Motor neuron (in vitro differentiated cells): ENCODE data around the gene PPT1. TPM values are rescaled to one million over a fixed set of nuclear protein-coding genes. Genes with fewer than 3 reads are reported as not detected.

Experiments
- ATAC-seq, 8 experiments: fragments of 200-7000 bp; cut with Tn5 transposase; replicated peaks in 6 of 8; 2 replicates each; pipeline ENCODE4 v1.8.0; 2021; ENCODE audit warnings: mild to moderate bottlenecking in 8 of 8, moderate library complexity in 8 of 8
- H3K27ac ChIP-seq, 2 donors: fragments of 250-450 bp; sonication (Bioruptor Pico); 2 replicates each; pipeline ENCODE4 v1.9.0; 2021; ENCODE audit warnings: antibody characterized with exemption in 2 of 2, mild to moderate bottlenecking in 2 of 2, moderate library complexity in 1 of 2
- H3K4me1 ChIP-seq, 2 donors: fragments of 250-450 bp; sonication (Bioruptor Pico); replicated peaks in 1 of 2; 2 replicates each; pipeline ENCODE4 v1.6.1; 2021; ENCODE audit warnings: antibody characterized with exemption in 2 of 2, mild to moderate bottlenecking in 2 of 2, moderate library complexity in 1 of 2
- H3K4me3 ChIP-seq, 5 donors: fragments of 250-450 bp; sonication (Bioruptor Pico); 2 replicates each; pipeline ENCODE4 v1.9.0; 2021; ENCODE audit warnings: antibody characterized with exemption in 5 of 5, mild to moderate bottlenecking in 5 of 5, moderate library complexity in 4 of 5
- WGBS, 10 experiments: fragments of 450-650 bp; shearing (Covaris generic); methylation state at CpG; one replicate each; pipeline ENCODE4 v1.0.0; 2022; 5-methylcytosine and 5-hydroxymethylcytosine counted together
- in situ Hi-C, 9 experiments: fragments of 400-800 bp; cut with MboI; loops; one replicate each; pipeline ENCODE4 v1.15.0; 2021; ENCODE audit warnings: low sequenced_read_pairs in 9 of 9, low pct_unique_long_range_greater_than_20kb in 2 of 9; ENCODE audit not compliant: unreplicated experiment in 9 of 9
- total RNA-seq, 8 experiments: library from RNA; unstranded; fragments of 300-600 nt; gene quantifications; 2 replicates each; pipeline versions ENCODE4 v1.2.3 to v1.2.4, GENCODE V29; 2022

PPT1 gene
- total RNA-seq, 8 experiments from 2014 or later, result 46.3 to 106 (median 65.8) TPM

DNA sequence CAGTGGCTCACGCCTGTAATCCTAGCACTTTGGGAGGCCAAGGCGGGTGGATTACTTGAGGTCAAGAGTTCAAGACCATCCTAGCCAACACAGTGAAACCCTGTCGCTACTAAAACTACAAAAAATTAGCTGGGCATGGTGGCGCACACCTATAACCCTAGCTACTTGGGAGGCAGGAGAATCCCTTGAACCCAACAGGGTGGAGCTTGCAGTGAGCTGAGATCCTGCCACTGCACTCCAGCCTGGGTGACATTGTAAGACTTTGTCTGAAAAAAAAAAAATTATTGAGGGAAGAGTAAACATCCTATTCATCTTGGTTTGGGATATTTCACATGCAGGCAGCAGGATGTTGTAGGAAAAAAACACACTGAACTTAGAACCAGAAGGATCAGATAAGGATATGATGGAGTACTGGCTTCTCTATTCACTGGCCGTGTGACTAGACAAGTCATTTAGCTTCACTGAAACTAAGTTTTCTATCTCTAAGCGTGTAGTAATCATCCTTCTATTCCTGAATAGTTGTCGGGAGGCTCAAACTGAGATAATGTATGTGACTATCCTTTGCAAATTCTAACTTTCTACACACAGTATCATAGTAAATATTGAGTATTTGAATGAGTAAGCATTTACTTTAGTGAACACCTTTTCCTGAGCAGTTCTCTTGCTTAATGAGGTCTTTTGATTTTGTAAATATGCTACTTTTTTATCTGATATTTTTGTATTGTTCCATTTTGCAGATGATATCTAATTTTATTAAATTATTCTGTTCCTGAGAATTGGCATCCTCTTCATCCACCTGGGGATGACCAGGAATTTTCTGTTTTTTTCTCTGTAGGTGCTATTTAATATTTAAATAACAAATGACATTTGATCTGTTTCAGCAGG, 38.4 kb downstream of the PPT1 start:
- Histone ChIP-seq H3K27ac (no peak overlapping the region), H3K4me3 (no peak overlapping the region), H3K4me1 (no peaks in the 10 kb centered on the region)
- no peak for ATAC-seq
- in situ Hi-C loops, result no loop called here
- 71 to 100% (median 91%) methylated on average over 1 to 7 of the region's 7 CpGs; no CpG with 5 or more reads in 1 of the 10 experiments for WGBS, 10 experiments

DNA sequence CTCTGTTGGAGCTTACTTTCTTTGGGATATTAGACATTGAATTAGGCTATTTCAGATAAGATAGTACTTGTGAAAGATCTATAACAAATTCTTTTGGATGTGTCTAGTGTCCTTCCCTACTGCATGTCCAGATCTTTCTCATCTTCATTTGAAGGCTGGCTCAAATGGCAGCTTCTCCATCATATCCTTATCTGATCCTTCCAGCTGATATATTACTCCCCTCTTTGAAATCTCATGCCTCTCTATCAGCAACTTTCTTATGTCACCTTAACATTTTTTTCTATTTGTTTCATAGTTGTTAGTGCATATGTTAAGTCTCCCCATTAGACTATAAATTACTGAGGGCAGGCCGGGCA, 39.0 kb downstream of the PPT1 start:
- no peak for ATAC-seq
- H3K4me3 ChIP-seq, result no peak overlapping the region
- no peaks in the 10 kb centered on the region for H3K4me1 ChIP-seq
- in situ Hi-C loops, result no loop called here
- WGBS, 10 experiments, result 40 to 100% (median 88%) methylated on average over 1 of the region's 1 CpG; no CpG with 5 or more reads in 5 of the 10 experiments
- no peak overlapping the region for H3K27ac ChIP-seq

DNA sequence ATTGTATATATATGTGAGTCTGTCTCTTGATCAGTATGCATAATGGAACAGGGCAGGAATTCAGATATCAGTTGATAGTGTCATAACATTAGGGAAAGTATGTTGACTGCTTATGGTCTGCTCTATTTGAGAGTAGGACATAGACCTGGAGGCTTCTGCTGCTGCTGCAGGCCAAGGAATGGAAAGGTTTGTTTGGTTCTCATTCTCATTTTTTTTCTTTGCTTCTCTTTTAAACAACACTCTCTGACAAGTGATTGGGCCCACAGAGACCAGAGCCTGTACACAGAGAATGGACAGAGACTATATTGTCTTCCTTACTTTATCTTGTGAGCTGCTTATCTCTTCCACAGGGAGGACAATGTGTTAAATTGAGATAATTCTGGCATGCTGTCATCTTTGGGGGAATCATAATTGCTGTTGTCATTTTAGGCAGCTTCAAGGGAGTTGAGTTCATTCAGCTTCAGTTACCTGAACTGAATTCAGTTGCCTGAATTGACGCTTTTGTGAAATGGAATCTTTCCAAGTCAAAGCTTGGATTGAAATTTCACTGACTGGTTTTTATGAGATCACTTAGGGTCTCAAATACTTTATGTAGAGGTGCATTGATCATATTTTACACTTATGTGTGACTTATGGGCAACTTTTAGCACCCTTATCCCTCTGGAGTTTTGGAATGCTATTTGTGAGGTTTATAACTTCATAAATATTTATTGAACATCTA, 39.6 kb downstream of the PPT1 start:
- in situ Hi-C loops, result no loop called here
- no peak overlapping the region for H3K4me3 ChIP-seq
- H3K27ac ChIP-seq, result no peak overlapping the region
- 91 to 100% (median 100%) methylated on average over 1 of the region's 1 CpG; no CpG with 5 or more reads in 5 of the 10 experiments for WGBS, 10 experiments
- no peaks in the 10 kb centered on the region for H3K4me1 ChIP-seq
- no peak for ATAC-seq

DNA sequence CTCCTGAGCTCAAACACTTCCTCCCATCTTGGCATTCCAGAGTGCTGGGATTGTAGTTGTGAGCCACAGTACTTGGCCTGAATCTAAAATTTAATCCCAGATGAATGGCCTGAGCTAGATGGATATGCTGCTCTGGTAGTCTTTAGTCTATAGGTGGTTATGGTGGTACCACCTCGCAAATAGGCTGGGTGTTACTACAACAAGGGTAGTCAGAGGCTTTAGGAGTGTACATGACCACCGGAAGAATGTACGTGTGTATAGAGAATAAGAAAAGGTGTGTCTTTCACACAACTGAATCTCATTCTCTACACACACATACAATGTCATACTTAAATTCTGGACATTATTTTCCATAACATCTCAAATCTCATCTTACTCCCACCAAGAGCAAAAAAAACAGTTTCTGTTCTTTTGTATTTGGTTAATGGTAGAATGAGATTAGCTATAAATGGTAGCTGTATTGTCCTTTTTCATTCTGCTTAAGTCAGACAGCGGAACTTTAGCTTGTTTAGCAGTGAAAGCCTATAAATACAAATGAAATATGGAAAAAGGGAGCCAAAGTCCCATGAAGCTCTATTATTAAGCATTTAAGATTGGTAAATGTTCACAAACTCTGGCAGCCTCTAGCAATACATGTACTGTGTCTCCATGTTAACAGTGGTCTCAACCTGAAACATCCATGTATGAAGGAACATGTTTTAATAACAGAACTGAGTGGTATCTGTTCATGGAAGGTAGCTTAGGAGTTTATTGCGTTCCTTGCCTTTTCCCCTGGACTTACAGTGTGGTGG, 40.3 kb downstream of the PPT1 start:
- H3K4me3 ChIP-seq, result no peak overlapping the region
- WGBS, 10 experiments, result 90 to 100% (median 100%) methylated on average over 2 to 5 of the region's 5 CpGs; no CpG with 5 or more reads in 1 of the 10 experiments
- H3K4me1 ChIP-seq, result no peaks in the 10 kb centered on the region
- in situ Hi-C loops, result no loop called here
- no peak overlapping the region for H3K27ac ChIP-seq
- ATAC-seq, result no peak

DNA sequence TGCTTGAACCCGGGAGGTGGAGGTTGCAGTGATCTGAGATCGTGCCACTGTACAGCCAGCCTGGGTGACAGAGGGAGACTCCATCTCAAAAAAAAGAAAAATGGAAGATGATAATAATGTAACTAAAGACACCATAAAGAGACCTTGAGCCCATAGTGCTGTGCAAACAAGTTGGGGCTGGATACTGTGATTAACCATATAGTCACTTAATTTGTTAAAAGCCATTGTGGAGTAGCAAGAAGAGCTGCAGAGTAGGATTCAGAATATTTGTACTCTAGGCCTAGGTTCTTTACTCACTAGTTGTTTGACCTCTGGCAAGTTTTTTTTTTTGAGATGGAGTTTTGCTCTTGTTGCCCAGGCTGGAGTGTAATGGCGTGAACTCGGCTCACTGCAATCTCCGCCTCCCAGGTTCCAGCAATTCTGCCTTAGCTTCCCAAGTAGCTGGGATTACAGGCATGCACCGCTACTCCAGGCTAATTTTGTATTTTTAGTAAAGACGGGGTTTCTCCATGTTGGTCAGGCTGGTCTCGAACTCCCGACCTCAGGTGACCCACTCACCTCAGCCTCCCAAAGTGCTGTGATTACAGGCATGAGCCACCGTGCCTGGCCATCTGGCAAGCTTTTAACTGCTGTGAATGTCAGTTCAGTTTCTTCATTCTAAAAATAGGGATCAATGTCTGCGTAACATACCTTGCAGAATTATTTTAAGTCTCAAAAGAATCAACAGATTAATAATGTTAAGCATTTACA, 43.7 kb downstream of the PPT1 start:
- in situ Hi-C loops, result no loop called here
- 88 to 100% (median 97%) methylated on average over 2 to 10 of the region's 11 CpGs; no CpG with 5 or more reads in 3 of the 10 experiments for WGBS, 10 experiments

DNA sequence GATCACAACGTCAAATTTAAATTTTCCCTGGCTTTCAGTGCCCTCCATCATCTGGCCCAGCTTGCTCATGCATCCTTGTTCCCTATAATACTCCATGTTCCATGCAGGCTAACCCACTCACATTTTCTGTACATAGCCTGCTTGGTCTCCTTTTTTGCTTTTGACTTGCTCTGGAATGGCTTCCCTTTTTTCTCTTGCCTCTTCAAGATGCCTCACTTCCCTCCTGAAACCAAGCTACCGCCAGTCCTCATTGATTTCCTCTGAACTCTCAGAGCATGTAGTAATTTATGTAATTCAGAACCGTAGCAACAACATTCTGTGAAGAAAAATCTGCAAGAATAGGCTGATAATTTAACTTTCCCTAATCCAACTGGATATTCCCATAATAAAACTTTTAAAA, 46.2 kb downstream of the PPT1 start:
- no peak for ATAC-seq
- in situ Hi-C loops, result no loop called here
- Histone ChIP-seq H3K4me3 (no peak overlapping the region), H3K4me1 (no peaks in the 10 kb centered on the region), H3K27ac (no peak overlapping the region)
- WGBS, 10 experiments, result 71 to 100% (median 97%) methylated on average over 1 to 3 of the region's 3 CpGs; no CpG with 5 or more reads in 1 of the 10 experiments

More for the DNA sequence above, 43.7 kb downstream of the PPT1 start:
- H3K4me3 ChIP-seq, result no peak overlapping the region
- no peak overlapping the region for H3K27ac ChIP-seq
- no peaks in the 10 kb centered on the region for H3K4me1 ChIP-seq
- no peak for ATAC-seq

DNA sequence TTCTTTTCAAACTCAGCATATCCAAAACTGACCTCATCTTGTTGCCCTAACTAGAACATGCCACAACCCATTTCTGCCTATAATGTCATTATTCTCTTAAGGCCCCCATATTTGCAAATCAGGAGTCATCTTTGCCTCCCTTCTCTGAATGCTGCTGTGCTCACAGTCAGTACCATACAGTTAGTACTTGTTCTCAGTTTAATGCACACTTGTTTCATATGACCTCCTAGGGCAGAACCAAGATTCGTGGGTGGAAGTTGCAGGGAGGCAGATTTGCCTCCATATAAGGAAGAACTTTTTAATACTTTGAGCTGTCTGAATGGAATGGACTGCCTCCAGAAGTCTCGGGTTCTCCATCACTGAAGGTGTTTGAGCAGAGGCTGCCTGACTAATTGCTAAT, 47.3 kb downstream of the PPT1 start:
- peak in 2 of 8 experiments; percentile 39 to 69 for ATAC-seq
- WGBS, 10 experiments, result 20 to 100% (median 79%) methylated on average over 1 to 2 of the region's 2 CpGs; no CpG with 5 or more reads in 3 of the 10 experiments
- H3K4me3 ChIP-seq, result no peak overlapping the region
- in situ Hi-C loops, result no loop called here
- H3K27ac ChIP-seq, result no peak overlapping the region
- H3K4me1 ChIP-seq, result no peaks in the 10 kb centered on the region

DNA sequence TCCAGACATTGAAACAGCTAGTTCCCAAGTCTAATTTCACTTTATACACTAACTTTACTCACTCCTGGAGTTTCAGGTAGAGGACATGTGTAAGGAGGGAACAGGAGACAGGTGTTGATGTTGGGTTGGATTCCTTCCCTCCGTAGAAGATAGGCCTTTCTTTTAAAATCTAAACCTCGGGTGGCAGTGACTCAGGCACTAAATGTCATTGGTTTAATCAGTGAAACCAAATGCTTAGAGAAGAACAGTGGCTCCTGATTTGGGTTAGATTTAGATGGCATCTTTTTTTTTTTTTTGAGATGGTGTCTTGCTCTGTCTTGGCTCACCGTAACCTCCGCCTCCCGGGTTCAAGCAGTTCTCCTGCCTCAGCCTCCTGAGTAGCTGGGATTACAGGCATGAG, 49.3 kb downstream of the PPT1 start:
- Histone ChIP-seq H3K27ac (no peak overlapping the region), H3K4me1 (no peaks in the 10 kb centered on the region), H3K4me3 (no peak overlapping the region)
- WGBS, 10 experiments, result 40 to 100% (median 92%) methylated on average over 1 to 5 of the region's 5 CpGs; no CpG with 5 or more reads in 4 of the 10 experiments
- no peak for ATAC-seq
- in situ Hi-C loops, result no loop called here

DNA sequence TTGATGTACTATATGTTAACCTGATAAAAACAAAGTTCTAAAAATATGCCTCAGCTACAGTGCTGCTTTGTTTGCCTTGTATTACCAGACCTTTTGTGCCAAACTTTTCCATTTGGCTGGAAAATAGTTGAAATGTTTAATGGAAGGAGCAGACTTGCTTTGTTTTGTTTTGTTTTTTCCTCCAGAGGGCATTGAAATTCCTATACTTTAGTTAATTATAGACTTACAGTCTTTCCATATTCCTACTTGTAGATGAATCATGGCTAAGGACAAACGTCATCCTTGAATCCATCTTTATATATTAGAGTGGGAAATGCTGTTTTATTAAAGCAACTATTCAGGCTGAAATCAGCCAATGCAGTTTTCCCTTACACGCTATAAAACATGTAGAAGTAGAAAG, 49.8 kb downstream of the PPT1 start:
- WGBS, 10 experiments, result 50 to 90% (median 63%) methylated on average over 2 of the region's 2 CpGs; no CpG with 5 or more reads in 1 of the 10 experiments
- in situ Hi-C loops, result no loop called here
- ATAC-seq, result no peak
- Histone ChIP-seq H3K4me1 (peaks cover 0 to under 1% of the 10 kb centered on the region in 2 donors), H3K27ac (no peak overlapping the region), H3K4me3 (no peak overlapping the region)

DNA sequence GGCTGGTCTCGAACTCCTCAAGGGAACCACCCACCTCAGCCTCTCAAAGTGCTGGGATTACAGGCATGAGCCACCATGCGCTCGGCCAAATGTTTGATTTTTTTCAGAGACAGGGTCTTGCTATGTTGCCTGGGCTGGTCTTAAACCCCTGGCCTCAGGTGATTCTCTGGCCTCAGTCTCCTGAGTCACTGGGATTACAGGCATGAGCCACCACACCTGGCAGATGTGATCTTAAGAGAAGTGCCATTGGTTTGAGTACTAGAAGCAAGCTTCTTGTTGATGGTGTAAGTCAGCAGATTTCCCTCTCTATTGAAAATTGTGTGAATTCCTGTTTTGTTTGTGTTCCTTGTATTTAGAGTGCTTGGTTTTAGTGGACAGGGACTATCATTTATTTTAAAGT, 51.3 kb downstream of the PPT1 start:
- no peak overlapping the region for H3K27ac ChIP-seq
- in situ Hi-C loops, result no loop called here
- peaks cover 9 to 11% of the 10 kb centered on the region in 2 donors for H3K4me1 ChIP-seq
- H3K4me3 ChIP-seq, result no peak overlapping the region
- 100% methylated on average over 1 to 3 of the region's 3 CpGs; no CpG with 5 or more reads in 6 of the 10 experiments for WGBS, 10 experiments
- ATAC-seq, result no peak

DNA sequence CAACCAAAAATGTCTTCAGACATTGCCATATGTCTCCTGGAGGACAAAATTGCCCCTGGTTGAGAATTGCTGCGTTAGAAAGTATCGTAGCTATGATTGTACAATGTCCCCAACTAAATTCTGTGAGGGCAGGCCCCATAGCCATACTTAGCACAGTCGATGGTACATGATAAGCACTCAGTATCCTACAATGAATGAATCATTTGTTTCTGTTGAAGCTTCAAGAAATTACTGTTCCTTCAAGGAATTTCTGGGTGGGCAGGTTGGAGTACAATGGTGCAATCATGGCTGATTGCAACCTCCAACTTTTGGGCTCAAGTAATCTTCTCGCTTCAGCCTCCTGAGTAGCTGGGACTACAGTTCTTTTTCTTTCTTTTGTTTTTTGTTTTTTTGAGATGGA, 51.9 kb downstream of the PPT1 start:
- Histone ChIP-seq H3K4me1 (peaks cover 9 to 11% of the 10 kb centered on the region in 2 donors), H3K4me3 (no peak overlapping the region), H3K27ac (no peak overlapping the region)
- in situ Hi-C loops, result no loop called here
- 84 to 100% (median 100%) methylated on average over 1 to 4 of the region's 4 CpGs; no CpG with 5 or more reads in 1 of the 10 experiments for WGBS, 10 experiments
- ATAC-seq, result no peak

DNA sequence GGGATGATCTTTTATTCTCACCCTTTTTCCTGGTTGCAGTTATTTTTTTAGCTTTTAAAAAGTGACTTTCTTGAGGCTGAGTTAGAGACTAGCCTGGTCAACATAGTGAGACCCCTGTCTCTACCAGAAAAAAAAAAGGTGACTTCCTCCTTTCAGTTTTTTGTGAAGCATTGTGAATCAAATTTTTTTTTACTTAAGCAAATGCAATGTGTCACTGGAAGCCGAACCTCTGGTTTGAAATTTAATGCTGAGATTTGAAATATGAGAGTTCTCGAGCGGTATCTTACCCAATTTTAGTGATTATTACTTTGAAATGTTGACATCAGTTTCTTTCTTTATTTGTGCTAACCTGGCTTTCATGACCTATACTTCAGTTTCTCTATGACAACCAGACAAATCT, 52.9 kb downstream of the PPT1 start:
- Histone ChIP-seq H3K4me3 (no peak overlapping the region), H3K4me1 (peaks cover 9 to 11% of the 10 kb centered on the region in 2 donors), H3K27ac (no peak overlapping the region)
- in situ Hi-C loops, result no loop called here
- no peak for ATAC-seq
- 0 to 100% (median 89%) methylated on average over 1 to 3 of the region's 3 CpGs for WGBS, 10 experiments
